ENCODE results near the gene IFNE. TPM values are rescaled to one million over a fixed set of nuclear protein-coding genes. Genes with fewer than 3 reads are reported as not detected.

IFNE gene
- total RNA-seq, 1 donor from 2014 or later: not detected

Other genes with a start within 250 kb of the IFNE start
- gene IFNA14, start 242.3 kb downstream of the IFNE start, total RNA-seq: not detected in 2 replicates
- gene IFNA5, start 177.0 kb downstream of the IFNE start, total RNA-seq: not detected in 2 replicates
- gene KLHL9, start 146.9 kb downstream of the IFNE start, total RNA-seq: 17.1 and 17.2 TPM in 2 replicates
- gene IFNA6, start 131.4 kb downstream of the IFNE start, total RNA-seq: not detected in 2 replicates
- gene IFNA13, start 114.3 kb downstream of the IFNE start, total RNA-seq: not detected in 2 replicates
- gene IFNA2, start 96.9 kb downstream of the IFNE start, total RNA-seq: not detected in 2 replicates
- not detected in 2 replicates for gene IFNA8, start 73.2 kb downstream of the IFNE start, total RNA-seq
- not detected in 2 replicates for gene IFNA1, start 41.9 kb downstream of the IFNE start, total RNA-seq

Measured in T-helper 2 cell treated with Interferon-gamma antibody and Interleukin-4, amounts not matched to agents 100 ng/mL and 5 ng/mL, for 36 hours (primary cell).